CD4-positive, alpha-beta T cell treated with Interleukin-15 for 4 hours (primary cell): ENCODE results near the gene CRIP3.

ENCODE experiments used
- DNase-seq: peaks from one replicate; pipeline ENCODE4 v3.0.0-alpha.2; 2020; ENCODE audit warnings: low spot score

The CRIP3 gene

DNA sequence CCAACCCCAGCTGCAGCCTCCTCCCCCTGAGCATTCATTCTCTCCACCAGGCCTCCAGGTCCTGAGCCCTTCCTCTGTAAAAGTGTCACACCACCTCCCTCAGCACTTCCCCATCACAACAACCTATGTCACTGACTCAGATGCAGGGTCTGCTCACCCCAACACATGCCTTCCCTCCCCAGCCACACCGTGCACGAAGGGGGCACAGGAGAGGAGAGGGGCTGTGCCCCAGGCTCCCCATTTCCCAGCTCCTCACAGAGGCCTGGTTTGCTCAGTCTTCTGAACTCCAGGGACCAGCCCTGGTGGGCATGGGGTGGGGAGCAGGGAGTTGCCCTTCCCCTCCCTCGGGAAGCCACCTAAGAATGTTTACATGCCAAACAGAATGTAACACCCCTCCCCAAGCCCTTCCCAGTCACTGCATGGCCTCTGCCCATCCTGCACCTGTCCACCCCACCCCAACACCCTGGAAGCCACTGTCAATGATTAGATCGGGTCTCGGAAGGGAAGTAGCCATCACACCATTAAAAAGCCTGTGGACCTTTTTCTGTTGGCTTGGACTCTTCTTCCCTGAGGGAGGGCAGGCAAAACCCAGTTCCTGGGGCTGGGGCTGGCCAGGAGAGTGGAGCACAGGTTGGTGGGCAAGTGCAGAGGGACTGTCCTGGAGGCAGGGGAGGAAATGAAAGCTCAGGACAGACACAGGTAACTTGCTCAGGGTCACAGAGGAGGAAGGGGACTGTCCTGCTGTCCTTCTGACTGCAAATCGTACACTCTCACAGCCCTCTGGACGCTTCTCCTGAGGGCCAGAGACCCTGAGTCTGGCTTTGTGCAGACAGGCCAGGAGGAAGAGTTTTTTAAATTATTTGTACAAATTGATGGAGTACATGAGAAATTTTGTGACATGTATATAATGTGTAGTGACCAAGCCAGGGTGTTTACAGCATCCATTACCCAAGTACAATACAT, 20.6 kb downstream of the CRIP3 start:
- no peak for DNase-seq

DNA sequence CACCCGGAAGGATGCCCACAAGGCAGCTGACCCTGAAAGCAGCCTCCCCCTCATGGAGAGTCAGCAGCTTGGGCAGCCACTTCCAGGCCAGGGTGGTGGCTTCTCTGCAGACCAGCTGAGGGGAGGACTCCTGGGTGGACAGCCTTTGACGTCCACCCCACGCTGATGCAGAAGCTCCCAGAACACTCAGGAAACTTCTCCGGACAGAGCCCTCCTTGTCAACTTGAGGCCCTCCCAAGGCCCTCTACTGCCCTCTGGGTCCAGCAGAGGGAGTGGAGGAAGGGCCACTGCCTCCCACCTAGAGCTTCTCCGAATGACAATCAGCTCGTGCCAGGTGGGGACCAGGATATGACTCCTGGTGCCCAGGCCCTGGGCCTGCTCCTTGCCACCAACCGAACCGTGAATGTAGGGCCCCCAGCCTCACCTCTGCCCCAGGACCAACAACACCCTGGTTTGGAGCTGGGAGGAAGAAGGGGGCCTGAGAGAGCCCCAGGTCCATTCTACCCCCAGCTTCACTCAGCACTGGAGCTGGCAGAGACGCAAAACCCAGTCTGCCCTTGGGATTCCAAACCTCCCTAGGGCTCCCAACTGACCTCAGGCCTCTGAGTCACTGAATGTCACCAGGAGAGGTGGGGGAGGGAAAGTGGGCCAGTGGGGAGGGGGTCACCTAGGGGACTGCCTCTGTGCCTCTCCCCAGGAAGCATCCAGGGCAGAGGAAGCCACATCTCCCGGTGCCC, 21.5 kb downstream of the CRIP3 start:
- no peak for DNase-seq

DNA sequence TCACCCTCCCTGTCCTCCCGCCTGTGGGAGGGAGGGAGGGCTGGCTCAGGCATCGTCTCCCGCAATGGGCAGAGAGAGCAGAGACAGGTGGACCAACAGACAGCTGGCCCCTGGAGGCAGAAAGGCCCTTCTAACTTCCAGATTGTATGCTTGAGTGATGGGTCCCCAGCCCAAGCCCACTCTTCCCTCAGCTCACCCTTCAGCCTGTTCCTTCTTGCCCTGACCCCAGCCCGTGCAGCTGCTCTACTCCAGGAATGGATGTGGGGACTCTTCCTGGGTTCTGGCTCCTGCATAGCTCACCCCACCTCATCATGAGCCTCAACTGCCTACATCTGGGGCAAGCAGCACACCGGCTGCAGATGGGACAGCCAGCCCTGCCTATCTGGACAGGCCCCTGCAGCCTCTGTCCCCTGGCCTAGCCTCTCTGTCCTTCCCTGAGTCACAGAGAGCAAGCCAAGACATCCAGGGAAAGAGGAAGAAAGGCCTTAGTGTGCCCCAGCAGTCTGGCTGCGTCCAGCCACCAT, 22.1 kb downstream of the CRIP3 start:
- no peak for DNase-seq

DNA sequence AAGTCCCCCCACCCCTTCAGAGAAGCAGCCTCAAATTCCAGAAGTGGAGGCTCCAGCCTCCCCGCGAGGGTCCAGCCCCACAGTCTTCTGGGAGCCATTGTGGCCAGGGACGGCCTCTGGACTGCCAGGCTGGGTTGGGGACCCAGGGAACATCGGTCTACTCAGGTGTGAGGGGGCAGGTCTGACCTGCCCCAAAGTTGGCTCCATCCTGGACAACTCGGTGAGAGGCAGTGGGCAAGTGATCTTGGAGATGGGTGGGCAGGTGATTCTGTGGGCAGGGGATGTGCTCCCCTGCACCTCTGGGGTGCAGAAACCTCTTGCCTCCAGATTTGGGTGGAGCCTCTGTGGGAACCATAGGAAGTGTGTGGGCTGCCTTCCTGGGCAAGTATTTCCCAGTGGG, 22.8 kb downstream of the CRIP3 start:
- no peak for DNase-seq

DNA sequence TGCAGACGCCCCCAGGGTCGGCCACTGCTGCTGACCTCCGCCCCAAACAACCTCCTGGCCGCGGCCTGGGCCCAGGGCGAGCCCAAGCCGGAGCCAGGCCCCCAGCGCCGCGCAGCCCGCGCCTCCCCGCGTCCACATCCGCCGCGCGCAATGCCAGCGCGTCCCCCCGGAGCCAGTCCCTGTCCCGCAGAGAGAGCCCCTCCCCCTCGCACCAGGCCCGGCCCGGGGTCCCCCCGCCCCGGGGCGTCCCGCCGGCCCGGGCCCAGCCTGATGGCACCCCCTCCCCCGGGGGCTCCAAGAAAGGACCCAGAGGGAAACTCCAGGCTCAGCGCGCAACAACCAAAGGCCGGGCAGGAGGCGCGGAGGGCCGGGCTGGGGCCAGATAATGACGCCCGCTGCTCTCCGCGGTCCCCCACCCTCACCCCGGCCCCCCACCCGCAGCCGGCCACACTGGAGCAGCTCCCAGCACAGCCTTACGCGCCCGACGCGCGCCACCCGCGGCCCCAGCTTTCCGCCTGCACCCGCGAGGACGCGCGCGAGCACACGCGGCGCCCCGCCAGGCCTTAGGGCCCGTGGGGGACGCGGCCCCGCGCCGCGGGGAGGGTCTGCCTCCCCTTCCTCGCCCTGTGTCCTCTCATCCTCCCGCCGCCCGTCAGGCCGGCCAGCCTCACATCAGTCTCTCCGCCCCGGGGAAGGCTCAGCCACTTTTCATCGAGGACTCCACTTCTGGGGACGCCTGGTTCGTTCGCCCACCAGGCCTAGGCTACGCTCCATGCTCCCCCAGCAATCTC, 23.4 kb downstream of the CRIP3 start:
- DNase-seq, result no peak

DNA sequence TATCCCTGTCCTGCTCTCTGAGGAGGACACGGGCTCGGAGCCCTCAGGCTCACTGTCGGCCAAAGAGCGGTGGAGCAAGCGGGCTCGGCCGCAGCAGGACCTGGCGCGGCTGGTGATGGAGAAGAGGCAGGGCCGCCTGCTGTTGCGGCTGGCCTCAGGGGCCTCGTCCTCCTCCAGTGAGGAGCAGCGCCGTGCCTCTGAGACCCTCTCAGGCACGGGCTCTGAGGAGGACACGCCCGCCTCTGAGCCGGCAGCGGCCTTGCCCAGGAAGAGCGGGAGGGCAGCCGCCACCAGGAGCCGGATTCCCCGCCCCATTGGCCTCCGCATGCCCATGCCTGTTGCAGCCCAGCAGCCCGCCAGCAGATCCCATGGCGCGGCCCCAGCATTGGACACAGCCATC, 24.7 kb downstream of the CRIP3 start:
- no peak for DNase-seq

DNA sequence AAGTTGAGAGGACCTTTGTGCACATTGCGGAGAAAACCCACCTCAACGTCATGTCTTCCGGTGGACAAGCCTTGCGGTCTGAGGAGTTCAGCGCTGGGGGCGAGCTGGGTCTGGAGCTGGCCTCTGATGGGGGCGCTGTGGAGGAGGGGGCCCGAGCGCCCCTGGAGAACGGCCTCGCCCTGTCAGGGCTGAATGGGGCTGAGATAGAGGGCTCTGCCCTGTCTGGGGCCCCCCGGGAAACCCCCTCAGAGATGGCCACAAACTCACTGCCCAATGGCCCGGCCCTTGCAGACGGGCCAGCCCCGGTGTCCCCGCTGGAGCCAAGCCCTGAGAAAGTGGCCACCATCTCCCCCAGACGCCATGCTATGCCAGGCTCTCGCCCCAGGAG, 25.1 kb downstream of the CRIP3 start:
- no peak for DNase-seq

DNA sequence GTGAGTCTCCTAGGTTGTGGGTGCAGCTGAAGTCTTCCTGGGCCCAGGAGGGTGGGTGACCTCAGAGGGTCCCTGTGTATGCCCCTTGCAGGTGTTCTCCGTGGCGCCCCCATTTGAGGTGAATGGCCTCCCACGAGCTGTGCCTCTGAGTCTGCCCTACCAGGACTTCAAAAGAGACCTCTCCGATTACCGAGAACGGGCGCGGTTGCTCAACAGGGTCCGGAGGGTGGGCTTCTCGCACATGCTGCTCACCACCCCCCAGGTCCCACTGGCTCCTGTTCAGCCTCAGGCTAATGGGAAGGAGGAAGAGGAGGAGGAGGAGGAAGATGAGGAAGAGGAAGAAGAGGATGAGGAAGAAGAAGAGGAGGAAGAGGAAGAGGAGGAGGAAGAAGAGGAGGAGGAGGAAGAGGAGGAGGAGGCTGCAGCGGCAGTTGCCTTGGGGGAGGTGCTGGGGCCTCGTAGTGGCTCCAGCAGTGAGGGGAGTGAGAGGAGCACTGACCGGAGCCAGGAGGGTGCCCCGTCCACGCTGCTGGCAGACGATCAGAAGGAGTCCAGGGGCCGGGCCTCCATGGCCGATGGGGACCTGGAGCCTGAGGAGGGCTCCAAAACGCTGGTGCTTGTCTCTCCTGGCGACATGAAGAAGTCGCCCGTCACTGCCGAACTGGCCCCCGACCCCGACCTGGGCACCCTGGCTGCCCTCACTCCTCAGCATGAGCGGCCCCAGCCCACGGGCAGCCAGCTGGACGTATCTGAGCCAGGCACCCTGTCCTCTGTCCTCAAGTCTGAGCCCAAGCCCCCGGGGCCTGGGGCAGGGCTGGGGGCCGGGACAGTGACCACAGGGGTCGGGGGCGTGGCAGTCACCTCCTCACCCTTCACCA, 25.8 kb downstream of the CRIP3 start:
- DNase-seq, result no peak

DNA sequence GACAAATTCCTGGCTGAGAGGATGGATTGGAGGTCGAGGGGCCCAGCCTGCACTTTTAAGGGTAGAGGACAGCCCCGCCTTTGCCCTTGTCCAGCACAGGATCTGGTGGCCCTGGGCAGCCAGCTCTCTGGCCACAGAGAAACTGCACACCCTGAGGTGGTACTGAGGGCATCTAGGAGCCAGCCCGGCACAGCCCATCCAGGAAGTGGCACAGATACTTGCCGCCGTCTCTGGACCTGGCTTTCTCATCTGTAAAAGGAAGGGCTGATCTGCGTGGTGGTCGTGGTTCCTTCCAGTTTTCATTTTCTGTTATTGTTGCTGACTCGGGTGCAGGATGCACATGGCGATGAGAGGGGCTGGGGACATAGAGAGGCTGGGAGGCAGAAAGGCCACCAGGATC, 26.6 kb downstream of the CRIP3 start:
- no peak for DNase-seq

DNA sequence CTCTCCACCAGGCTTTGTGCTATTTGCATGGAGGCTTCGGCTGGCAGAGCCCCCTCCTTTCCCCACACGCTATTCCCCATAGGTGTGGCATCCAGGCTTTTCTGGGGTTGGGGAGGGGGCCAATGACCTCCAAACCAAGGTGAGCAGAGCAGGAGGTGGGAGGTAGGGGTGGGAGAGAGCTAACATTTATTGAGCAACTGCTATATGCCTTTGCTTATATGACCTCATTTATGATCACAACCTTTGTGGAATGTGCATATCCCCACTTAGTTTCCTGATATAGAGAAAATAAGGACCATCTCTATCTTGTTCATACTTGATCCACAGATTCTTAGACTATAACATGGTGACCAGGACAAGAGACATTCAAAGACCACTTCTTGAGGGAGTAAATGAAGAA, 28.4 kb downstream of the CRIP3 start:
- DNase-seq, result no peak

DNA sequence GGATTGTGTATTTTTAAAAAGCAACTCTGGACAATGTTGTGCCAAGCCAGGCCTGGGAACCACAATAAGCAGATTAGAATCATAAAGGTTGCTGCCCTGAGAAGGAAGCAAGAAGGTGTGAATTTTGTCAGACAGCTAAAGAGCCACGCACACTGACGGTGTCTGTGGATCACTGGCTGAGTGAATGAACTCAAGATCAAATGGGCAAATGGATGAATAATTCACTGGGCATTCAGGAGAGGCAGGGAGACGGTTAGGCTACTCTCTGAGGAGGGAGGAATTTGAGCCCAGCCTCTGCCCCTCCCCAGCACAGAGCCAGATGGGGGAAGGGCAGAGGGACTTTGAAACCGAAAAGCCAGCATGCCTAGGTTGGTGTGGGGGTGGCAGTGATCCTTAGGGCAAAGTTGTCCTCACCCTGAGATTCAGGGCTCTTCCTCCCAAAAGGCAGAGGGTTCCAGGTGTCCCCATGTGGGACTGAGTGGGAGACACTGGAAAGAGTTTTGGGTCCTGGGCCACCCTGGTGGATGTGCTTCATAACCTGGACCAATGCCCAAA, 30.0 kb downstream of the CRIP3 start:
- DNase-seq, result no peak

DNA sequence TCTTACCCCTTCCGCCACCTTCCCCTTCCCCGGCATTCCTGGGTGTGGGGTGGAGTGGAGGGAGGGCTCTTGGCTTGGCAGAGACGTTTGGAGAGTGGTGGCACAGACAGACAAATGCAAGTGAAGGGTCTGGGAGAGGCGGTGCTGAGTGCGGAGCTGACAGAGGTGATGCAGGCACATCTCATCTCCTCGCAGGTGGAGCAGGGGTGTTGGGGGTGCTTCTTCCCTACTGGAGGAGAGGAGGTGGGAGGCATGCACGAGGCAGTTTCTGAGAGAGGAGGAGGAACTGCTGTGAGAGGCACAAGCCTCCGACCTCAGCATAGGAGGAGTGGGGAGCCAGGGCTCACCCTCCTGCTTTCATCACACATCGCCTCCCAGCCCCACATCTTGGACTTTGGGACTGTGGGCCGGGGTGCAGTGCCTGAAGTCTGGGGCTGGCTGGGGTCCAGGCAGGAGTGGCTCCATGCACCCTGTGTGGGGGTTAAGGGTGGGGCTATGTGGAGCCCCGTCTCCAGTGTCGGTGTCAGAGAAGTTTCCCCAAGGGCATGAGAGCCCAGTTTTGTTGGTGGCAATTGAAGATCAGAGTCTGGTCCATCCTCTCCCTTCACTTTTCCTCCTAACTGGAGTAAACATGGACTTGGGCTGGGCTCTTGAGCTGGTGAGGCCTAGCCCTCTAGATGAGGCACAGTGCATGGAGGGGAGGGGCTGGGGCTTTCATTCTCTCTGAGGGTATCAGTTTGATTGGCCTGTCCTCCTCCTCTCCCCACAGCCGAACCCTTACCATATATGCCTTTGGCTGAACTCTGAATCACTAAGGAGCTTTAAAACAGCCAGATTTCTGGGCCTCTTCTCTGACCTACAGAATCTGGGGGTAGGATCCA, 30.7 kb downstream of the CRIP3 start:
- DNase-seq, result no peak

DNA sequence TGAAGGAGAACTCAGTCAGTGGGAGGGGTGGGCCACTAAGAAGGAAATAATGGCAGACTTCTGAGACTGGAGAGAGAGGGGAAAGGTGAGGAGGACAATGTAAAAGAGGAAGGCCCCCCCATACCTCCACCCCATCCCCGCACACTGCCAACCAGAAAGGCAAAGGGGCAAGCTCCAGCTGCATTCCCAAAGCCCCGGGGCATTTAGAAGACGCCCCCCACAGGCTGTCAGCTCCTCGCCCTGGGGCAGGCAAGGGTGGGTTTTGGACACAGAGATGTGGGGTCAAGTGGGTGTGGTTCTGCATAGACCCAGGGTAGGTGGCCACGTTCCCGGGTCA, 31.4 kb downstream of the CRIP3 start:
- DNase-seq, result no peak

DNA sequence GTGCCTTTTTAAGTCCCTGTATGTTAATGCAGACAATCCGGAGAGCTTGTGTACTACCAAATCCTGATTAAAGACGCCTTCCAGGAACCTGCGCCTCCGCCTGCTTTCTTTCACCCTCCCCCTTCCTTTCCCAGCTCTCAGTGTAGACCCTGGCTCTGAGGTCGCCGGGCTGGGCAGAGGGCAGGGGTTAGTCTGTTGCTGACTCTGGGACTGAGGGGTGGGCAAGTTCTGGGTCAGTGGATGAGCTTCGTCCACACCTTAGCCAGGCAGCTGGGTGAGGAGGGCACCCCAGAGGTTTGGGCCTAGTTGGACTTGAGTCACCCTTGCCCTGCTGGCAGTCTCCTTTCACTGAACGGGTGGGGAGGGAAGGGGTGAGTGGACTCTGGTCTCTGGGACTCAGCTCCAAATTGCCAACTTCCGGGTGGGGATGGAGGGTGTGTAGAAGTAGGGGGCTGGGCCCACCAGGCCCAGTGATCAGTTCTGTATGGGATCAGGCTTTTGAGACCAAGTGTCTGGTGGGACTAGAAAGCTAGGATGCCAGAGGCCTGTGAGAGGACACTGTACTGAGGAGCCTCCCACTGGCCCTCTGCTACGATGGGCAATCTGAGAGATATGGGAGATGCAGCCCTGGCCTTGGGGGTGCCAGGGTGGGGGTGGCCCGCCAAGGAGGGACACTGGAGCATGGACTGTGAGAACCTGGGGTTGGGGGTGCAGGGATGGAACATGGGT, 31.9 kb downstream of the CRIP3 start:
- no peak for DNase-seq

DNA sequence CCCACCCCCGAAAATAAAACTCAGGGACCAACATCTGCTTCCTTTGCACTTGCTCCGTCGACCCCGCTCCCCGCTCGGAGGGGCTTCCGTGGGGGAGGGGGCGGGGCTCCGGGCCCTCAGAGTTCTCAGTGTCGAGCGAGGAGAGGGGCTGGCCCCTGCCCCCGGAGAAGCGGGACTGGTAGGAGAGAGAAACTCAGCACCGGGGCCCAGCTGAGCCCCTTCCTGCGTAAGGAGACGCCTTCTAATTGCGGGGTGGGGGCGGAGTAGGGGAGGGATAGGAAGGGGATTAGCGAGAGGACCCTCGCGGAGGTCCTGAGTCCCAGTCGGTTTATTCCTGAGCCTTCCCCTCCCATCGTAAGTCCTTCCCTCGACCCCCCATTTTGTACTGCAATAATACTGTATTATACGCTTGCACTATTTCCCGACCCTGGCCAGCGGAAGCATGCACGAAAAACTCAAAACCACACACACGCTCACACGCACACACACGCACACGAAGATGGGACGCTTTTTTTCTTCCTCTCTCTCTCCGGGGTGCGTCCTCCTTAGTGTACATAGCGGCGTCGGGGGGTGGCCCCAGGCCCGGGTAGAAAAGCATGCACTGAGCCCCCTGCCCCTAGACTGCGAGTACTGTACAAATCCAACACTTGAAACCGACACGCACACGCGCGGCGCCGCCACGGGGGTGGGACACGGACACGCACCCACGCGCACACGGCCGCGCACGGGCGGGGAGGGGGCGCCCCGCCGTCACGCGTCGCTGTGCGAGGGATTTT, 32.6 kb downstream of the CRIP3 start:
- DNase-seq, result peak; percentile 27

DNA sequence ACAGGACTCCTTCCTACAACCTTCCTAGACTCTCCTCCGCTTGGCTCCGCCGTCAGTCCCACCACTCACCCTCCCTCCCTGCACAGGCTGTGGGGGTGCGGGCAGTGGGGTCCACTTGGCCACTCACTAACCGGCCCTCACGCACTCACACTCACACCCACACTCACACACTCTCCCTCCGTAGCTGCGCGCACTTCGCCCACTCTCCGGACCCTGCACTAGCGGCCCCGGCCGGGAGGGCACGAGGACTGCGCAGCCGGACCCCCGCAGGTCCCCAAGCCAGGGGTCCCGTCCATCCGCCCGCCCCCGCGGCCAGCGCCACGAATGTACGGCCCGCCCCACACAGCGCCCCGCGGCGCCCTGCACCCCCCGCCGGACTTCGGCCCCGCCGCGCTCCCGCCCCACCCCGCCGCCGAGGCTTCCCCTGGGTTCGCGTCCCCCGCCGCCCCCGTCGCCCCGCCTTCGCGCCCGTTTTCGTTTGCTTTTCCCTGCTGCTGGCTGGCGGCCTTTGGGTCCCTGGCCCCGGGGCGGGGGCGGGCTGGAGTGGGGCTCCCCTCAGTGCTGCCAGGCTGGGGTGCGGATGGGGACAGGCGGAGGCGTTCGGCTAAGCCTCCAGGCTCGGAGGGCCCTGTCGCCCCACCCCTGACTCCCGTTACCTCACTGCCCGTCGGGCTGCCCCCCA, 33.6 kb downstream of the CRIP3 start:
- peak; percentile 11 for DNase-seq

DNA sequence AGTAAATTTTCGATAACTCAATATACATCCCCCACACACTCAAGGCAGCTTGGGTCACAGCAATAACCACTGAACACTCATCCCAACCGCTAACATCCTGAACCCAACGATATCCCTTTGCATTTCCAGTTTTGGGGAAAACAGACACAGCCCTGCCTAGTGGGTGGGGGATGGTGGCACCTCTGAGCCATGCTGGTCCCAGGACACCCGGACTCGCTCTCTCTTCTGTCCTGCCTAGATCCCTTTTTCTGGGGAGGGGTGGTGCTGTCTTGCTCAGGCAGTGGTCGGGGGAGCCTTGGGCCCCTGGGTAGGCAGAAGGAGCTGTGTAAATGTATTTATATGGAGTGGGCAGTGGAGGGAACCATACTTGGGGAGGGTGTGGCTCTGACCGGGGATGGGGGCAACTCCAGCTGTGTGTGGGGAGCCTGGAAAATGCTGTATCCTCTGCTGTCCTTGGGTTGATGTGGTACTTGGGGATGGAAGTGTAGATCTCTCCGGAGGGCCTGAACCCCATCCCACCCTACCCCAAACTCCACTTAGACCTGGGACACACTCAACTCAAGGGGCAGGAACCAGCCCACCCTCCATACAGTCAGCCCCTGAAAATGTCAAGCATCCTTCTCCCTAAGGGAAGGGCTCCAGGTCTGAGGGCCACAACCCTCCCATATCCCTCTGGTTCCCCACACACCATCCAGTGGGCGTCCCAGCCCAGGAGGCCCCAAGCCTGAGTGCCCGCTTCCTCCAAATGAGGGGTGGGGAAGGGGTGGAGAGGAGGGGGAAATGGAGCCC, 34.3 kb downstream of the CRIP3 start:
- no peak for DNase-seq
